Endothelial cell of umbilical vein (primary cell): Measurements from ENCODE around the gene PSME3IP1. TPM values are rescaled to one million over a fixed set of nuclear protein-coding genes. Genes with fewer than 3 reads are reported as not detected.

Experiments used
- BruUV-seq: library from RNA; stranded (reverse); fragments of 400-500 nt; replicated peaks from 2 replicates; lab custom pipeline; 2021; lab: Mats Ljungman, UMichigan
- CTCF ChIA-PET: fragments of 300-600, 350-600 bp; sonication (Branson Sonifier 250); formaldehyde crosslinking; loops from one replicate; lab custom pipeline; 2021; ENCODE audit warnings: antibody characterized with exemption, inconsistent platforms; lab: Charles Lee
- POLR2A ChIA-PET: fragments of 300-600, 350-600 bp; sonication (Branson Sonifier 250); formaldehyde crosslinking; loops from one replicate; lab custom pipeline; 2021; ENCODE audit warnings: antibody characterized with exemption, inconsistent platforms; lab: Charles Lee
- DNase-seq: peaks from one replicate; pipeline ENCODE4 v3.0.0-alpha.2; 2011; ENCODE audit warnings: low read depth, low spot score
- FAIRE-seq: peaks from 2 replicates; lab custom pipeline; 2011; peaks lifted over from hg19 to GRCh38; lab: Jason Lieb, UNC
- H2AFZ ChIP-seq: 2 replicates; pipeline ENCODE4 v1.6.0; 2012; ENCODE audit warnings: low read depth, low read length, control low read depth, inconsistent platforms
- H3K27ac ChIP-seq: 2 replicates; pipeline ENCODE4 v1.5.1; 2011; ENCODE audit warnings: low read depth, mild to moderate bottlenecking, control low read depth, low read length, moderate library complexity; ENCODE audit not compliant: insufficient read depth
- H3K27me3 ChIP-seq, 2 experiments: 2 replicates each; pipeline versions ENCODE4 v1.6.0 to v1.6.1; 2011; ENCODE audit warnings: low read length in 2 of 2, mixed read lengths in 1 of 2; ENCODE audit not compliant: control insufficient read depth in 2 of 2, insufficient read depth in 2 of 2
- H3K36me3 ChIP-seq, 2 experiments: 2 replicates in 1 of 2; 3 replicates in 1 of 2; pipeline ENCODE4 v1.5.1; 2011; ENCODE audit warnings: low read length in 2 of 2, mild to moderate bottlenecking in 1 of 2, moderate library complexity in 1 of 2; ENCODE audit not compliant: control insufficient read depth in 2 of 2, insufficient read depth in 2 of 2; ENCODE audit errors: extremely low read depth in 1 of 2
- H3K4me1 ChIP-seq: 3 replicates; pipeline ENCODE4 v1.5.1; 2011; ENCODE audit warnings: mild to moderate bottlenecking, low read length; ENCODE audit not compliant: control insufficient read depth, insufficient read depth; ENCODE audit errors: extremely low read depth
- H3K4me2 ChIP-seq: 2 replicates; pipeline ENCODE4 v1.6.1; 2011; ENCODE audit warnings: low read length, control low read depth, mixed read lengths; ENCODE audit not compliant: insufficient read depth
- H3K4me3 ChIP-seq, 3 experiments: fragments of 200-600 bp in 1 of 3; sonication (generic), shearing (Covaris generic) in 1 of 3; replicated peaks in 1 of 3; 2 replicates each; pipeline ENCODE4 v1.5.1; 2011 to 2016; ENCODE audit warnings: control low read depth in 3 of 3, low read length in 3 of 3, mild to moderate bottlenecking in 2 of 3, inconsistent platforms in 1 of 3, low read depth in 1 of 3, moderate library complexity in 1 of 3; ENCODE audit not compliant: insufficient read depth in 1 of 3
- H3K79me2 ChIP-seq: 2 replicates; pipeline ENCODE4 v1.6.0; 2012; ENCODE audit warnings: low read length, inconsistent platforms; ENCODE audit not compliant: control insufficient read depth, insufficient read depth
- H3K9ac ChIP-seq: replicated peaks from 2 replicates; pipeline ENCODE3; 2011; ENCODE audit warnings: low read length, control low read depth; ENCODE audit not compliant: insufficient read depth; ENCODE audit errors: extremely low read depth
- H3K9me1 ChIP-seq: replicated peaks from 3 replicates; pipeline ENCODE4 v1.6.0; 2011; ENCODE audit warnings: mild to moderate bottlenecking, low read length; ENCODE audit not compliant: control insufficient read depth, insufficient read depth; ENCODE audit errors: extremely low read depth
- H3K9me3 ChIP-seq: replicated peaks from 2 replicates; pipeline ENCODE4 v1.5.1; 2012; ENCODE audit warnings: low read length, inconsistent platforms; ENCODE audit not compliant: control insufficient read depth, insufficient read depth
- H4K20me1 ChIP-seq: replicated peaks from 2 replicates; pipeline ENCODE3; 2011; ENCODE audit warnings: mild to moderate bottlenecking, low read length; ENCODE audit not compliant: control insufficient read depth, insufficient read depth; ENCODE audit errors: extremely low read depth
- EZH2 ChIP-seq: IDR thresholded peaks from 2 replicates; pipeline ENCODE4 v1.6.1; 2012; ENCODE audit warnings: borderline replicate concordance, low read depth, mild to moderate bottlenecking, moderate library complexity, low read length, inconsistent platforms; ENCODE audit not compliant: severe bottlenecking
- FOS ChIP-seq: IDR thresholded peaks from 2 replicates; pipeline ENCODE4 v1.6.1; 2011; ENCODE audit warnings: mild to moderate bottlenecking, low read length, moderate library complexity, borderline replicate concordance; ENCODE audit not compliant: insufficient read depth
- GATA2 ChIP-seq: IDR thresholded peaks from 2 replicates; pipeline ENCODE4 v1.7.0; 2011; ENCODE audit warnings: low read depth, mild to moderate bottlenecking, moderate library complexity, mixed read lengths, low read length; ENCODE audit not compliant: insufficient read length, insufficient read depth
- JUN ChIP-seq: IDR thresholded peaks from 2 replicates; pipeline ENCODE4 v1.6.1; 2011; ENCODE audit warnings: borderline replicate concordance, low read depth; ENCODE audit not compliant: insufficient read length, insufficient read depth
- MYC ChIP-seq: IDR thresholded peaks from one replicate; pipeline ENCODE4 v1.6.1; 2011; ENCODE audit warnings: mild to moderate bottlenecking, low read depth, low read length
- POLR2A ChIP-seq: IDR thresholded peaks from 2 replicates; pipeline ENCODE4 v1.6.1; 2012; ENCODE audit warnings: low read depth, mild to moderate bottlenecking, control low read depth, low read length
- POLR2AphosphoS5 ChIP-seq: IDR thresholded peaks from 2 replicates; pipeline ENCODE4 v1.6.1; 2012; ENCODE audit warnings: low read depth, mild to moderate bottlenecking, control low read depth, low read length, moderate library complexity; ENCODE audit not compliant: insufficient read depth
- dilution Hi-C: fragments of 300-500 bp; cut with MboI; formaldehyde crosslinking; loops from one replicate; pipeline ENCODE4 v1.15.0; 2019; ENCODE audit warnings: low sequenced_read_pairs; ENCODE audit not compliant: extremely low pct_ligation_motif_present
- intact Hi-C: fragments of 100-400 bp; cut with micrococcal nuclease; formaldehyde crosslinking; loops from one replicate; pipeline ENCODE4 v1.10.0; 2022
- polyA plus RNA-seq, 4 experiments: library from polyadenylated mRNA; depleted of rRNA in 3 of 4; stranded (reverse) in 3 of 4; unstranded in 1 of 4; fragments of >200 nt; gene quantifications; 2 replicates each; pipeline versions ENCODE4 v1.2.1 to v1.2.3, GENCODE V29; 2011 to 2012; ENCODE audit warnings: missing spikeins in 1 of 4
- total RNA-seq: library from RNA; stranded (reverse); gene quantifications from 2 replicates; pipeline ENCODE4 v1.2.3, GENCODE V29; 2021
- TF ChIP-seq, protein P1 (sequence below): IDR thresholded peaks from 2 replicates; pipeline ENCODE4 v1.6.1; 2011; ENCODE audit not compliant: insufficient read depth, insufficient read length
- TF ChIP-seq, protein P2 (sequence below), 2 donors: IDR thresholded peaks; 1 replicate in 1 of 2; 2 replicates in 1 of 2; pipeline ENCODE4 v1.5.1; 2011; ENCODE audit warnings: low read length in 2 of 2, mild to moderate bottlenecking in 2 of 2, moderate library complexity in 2 of 2, control low read depth in 1 of 2, inconsistent platforms in 1 of 2, low read depth in 1 of 2; ENCODE audit not compliant: insufficient read depth in 1 of 2; ENCODE audit errors: extremely low read depth in 1 of 2

Gene PSME3IP1
- total and polyA plus RNA-seq, 2 donors (not counting 3 experiments of a cell fraction or from before 2014, with no cell fraction given), result 86.2 to 91.8 TPM

DNA sequence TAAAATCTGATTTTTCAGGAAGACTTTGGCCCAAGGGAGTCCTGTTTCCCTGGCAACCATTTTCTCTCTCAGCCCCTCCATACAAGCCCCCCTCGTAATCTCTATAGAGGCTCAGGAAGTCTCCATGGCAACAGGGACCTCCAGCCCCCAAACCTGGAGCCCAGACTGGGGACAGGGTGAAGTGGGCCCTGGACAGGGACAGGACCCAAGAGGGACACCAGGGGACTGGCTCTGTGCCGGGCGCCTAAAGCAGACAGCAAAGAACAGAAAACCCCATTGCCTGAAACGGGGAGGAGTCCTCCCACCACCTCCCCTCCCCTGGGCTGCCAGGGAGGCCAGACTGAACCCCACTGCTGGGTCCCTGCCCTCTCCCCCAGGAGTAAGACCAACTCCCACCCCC is 52.8 kb downstream of the PSME3IP1 start:
- Histone ChIP-seq H3K79me2 (no peaks in the 10 kb centered on the region), H3K9me1 (no peaks in the 10 kb centered on the region), H3K4me2 (no peak overlapping the region), H3K9me3 (no peaks in the 10 kb centered on the region), H3K36me3 (peaks cover 0 to 2% of the 10 kb centered on the region in 2 experiments), H2AFZ (no peak overlapping the region), H3K27me3 (no peaks in the 10 kb centered on the region), H4K20me1 (no peaks in the 10 kb centered on the region), H3K4me3 (no peak overlapping the region), H3K9ac (no peak overlapping the region), H3K27ac (no peak overlapping the region), H3K4me1 (no peaks in the 10 kb centered on the region)
- DNase-seq (no peak), FAIRE-seq (no peak)
- dilution Hi-C loops (no loop called here), intact Hi-C loops (no loop called here)
- BruUV-seq, result no TSS peak
- ChIA-PET CTCF (interaction anchor here (0.8 to 4.0 kb wide), 3 partner anchors 12 to 41 kb away, joined by 3 to 17 read pairs (median 4); partner anchors contain the start of gene CPNE2), POLR2A (no interaction called here)
- TF ChIP-seq EZH2 (no peak), MYC (no peak), POLR2A (no peak), FOS (no peak), JUN (no peak), GATA2 (no peak), POLR2AphosphoS5 (no peak)
- TF ChIP-seq, protein P1, sequence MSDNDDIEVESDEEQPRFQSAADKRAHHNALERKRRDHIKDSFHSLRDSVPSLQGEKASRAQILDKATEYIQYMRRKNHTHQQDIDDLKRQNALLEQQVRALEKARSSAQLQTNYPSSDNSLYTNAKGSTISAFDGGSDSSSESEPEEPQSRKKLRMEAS, result no peak
- TF ChIP-seq, protein P2, sequence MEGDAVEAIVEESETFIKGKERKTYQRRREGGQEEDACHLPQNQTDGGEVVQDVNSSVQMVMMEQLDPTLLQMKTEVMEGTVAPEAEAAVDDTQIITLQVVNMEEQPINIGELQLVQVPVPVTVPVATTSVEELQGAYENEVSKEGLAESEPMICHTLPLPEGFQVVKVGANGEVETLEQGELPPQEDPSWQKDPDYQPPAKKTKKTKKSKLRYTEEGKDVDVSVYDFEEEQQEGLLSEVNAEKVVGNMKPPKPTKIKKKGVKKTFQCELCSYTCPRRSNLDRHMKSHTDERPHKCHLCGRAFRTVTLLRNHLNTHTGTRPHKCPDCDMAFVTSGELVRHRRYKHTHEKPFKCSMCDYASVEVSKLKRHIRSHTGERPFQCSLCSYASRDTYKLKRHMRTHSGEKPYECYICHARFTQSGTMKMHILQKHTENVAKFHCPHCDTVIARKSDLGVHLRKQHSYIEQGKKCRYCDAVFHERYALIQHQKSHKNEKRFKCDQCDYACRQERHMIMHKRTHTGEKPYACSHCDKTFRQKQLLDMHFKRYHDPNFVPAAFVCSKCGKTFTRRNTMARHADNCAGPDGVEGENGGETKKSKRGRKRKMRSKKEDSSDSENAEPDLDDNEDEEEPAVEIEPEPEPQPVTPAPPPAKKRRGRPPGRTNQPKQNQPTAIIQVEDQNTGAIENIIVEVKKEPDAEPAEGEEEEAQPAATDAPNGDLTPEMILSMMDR (IDR thresholded peaks at IDR 0.05; ENCODE audit: extremely low read depth in 1 of 2, insufficient read depth in 1 of 2, low read depth in 1 of 2, low read length in 2 of 2), result no peak
